Prostate gland (tissue), 2 donors: ENCODE results near the gene MT1HL1.

Experiments used
- POLR2A ChIP-seq: fragments of 450-650 bp; IDR thresholded peaks from one replicate; pipeline ENCODE4 v1.6.1; 2016; ENCODE audit warnings: antibody characterized with exemption, mild to moderate bottlenecking
- TF ChIP-seq, protein P1 (sequence below), 4 experiments: fragments of 200-600 bp in 2 of 4; fragments of 450-650 bp in 2 of 4; sonication (generic) in 2 of 4; IDR thresholded peaks; 1 replicate in 3 of 4; 2 replicates in 1 of 4; pipeline ENCODE4 v1.5.1; 2016 to 2019; ENCODE audit warnings: antibody characterized with exemption in 4 of 4, mild to moderate bottlenecking in 2 of 4, moderate library complexity in 2 of 4

GRCh38 chr1:237000191-237000590 lies 4.0 kb downstream of the MT1HL1 start:
- TF ChIP-seq POLR2A: no peak
- TF ChIP-seq, protein P1, sequence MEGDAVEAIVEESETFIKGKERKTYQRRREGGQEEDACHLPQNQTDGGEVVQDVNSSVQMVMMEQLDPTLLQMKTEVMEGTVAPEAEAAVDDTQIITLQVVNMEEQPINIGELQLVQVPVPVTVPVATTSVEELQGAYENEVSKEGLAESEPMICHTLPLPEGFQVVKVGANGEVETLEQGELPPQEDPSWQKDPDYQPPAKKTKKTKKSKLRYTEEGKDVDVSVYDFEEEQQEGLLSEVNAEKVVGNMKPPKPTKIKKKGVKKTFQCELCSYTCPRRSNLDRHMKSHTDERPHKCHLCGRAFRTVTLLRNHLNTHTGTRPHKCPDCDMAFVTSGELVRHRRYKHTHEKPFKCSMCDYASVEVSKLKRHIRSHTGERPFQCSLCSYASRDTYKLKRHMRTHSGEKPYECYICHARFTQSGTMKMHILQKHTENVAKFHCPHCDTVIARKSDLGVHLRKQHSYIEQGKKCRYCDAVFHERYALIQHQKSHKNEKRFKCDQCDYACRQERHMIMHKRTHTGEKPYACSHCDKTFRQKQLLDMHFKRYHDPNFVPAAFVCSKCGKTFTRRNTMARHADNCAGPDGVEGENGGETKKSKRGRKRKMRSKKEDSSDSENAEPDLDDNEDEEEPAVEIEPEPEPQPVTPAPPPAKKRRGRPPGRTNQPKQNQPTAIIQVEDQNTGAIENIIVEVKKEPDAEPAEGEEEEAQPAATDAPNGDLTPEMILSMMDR (IDR thresholded peaks at IDR 0.05): no peak
